ENCODE results near the gene CCDC187. TPM values are rescaled to one million over a fixed set of nuclear protein-coding genes. Genes with fewer than 3 reads are reported as not detected.

Gene CCDC187
- total and polyA plus RNA-seq, 2 of the 13 experiments (the other 11 are each of a cell fraction or from before 2014, with no cell fraction given), result 0.03 to 0.13 TPM

DNA sequence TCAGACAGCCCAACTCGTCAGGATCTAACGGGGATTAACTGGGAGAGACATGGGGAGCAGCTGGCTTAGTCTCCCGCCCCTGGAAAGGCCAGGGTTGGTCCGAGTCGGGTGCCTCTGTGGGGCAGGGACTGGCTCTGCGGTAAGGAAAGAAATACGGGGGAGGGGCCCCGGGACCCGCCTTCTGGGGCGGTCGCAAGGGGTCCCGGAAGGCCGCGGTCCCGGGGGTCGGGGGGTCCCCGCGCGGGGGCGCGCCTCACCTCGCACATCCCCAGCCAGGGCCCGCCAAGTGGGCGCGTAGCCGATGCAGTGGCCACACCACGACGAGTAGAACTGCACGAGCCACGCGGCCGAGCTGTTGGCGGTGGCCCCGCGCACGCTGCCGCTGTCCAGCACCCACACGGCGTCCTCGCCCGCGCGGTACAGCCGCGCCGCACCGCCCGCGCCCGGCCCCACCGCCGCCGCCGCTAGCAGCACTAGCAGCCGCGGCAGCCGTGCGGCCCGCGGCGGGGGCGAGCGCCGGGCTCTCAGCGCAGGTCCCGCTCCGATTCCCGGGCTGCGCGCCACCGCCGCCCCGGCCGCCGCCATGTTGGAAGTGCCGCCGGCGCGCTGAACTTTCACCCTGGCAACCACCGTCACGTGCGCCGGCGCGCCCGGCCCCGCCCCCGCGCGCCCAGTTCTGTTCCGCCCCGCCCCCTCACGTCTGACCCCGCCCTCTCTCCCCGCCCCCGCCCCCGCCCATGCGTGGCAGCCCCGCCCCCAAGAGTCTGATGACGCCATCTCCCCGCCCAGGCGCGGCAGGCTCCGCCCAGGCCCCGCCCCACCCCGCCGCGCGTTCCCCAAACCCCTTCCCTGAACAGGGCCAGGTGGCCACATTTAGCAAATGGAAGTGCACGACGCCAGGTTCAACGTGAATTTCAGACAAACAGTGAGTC, 58.4 kb downstream of the CCDC187 start, which contains the start of gene QSOX2 (continued):
- TF ChIP-seq KDM2A (CRISPR knock-in tag; IDR thresholded peaks at IDR 0.05; ENCODE audit: borderline replicate concordance, low read depth), result peak; percentile 46; the same call in 1 of the 2 replicates
- TF ChIP-seq ZNF605 (CRISPR knock-in tag; IDR thresholded peaks at IDR 0.05), result no peak
- TF ChIP-seq TFE3 (CRISPR knock-in tag; IDR thresholded peaks at IDR 0.05), result 0 out of 2 replicates have a peak, but pooled peaks have one; percentile 47
- no peak for TF ChIP-seq EZH2 (conservative IDR thresholded peaks at IDR 0.05; ENCODE audit: low read depth, low read length)
- peak; percentile 67; the same call in 1 of the 2 replicates for TF ChIP-seq ZSCAN20 (CRISPR knock-in tag; IDR thresholded peaks at IDR 0.05; ENCODE audit: borderline replicate concordance)
- TF ChIP-seq SRSF4 (IDR thresholded peaks at IDR 0.05; ENCODE audit: low read depth, low read length, poor library complexity, severe bottlenecking), result no peak
- no peak for TF ChIP-seq NFIB (CRISPR knock-in tag; IDR thresholded peaks at IDR 0.05; ENCODE audit: borderline replicate concordance)
- TF ChIP-seq ZNF383 (CRISPR knock-in tag; IDR thresholded peaks at IDR 0.05; ENCODE audit: borderline replicate concordance), result no peak
- no peak for TF ChIP-seq MYNN (CRISPR knock-in tag; IDR thresholded peaks at IDR 0.05; ENCODE audit: low read depth)
- TF ChIP-seq, protein P1, sequence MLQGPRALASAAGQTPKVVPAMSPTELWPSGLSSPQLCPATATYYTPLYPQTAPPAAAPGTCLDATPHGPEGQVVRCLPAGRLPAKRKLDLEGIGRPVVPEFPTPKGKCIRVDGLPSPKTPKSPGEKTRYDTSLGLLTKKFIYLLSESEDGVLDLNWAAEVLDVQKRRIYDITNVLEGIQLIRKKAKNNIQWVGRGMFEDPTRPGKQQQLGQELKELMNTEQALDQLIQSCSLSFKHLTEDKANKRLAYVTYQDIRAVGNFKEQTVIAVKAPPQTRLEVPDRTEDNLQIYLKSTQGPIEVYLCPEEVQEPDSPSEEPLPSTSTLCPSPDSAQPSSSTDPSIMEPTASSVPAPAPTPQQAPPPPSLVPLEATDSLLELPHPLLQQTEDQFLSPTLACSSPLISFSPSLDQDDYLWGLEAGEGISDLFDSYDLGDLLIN (CRISPR knock-in tag; IDR thresholded peaks at IDR 0.05; ENCODE audit: borderline replicate concordance), result 0 out of 2 replicates have a peak, but pooled peaks have one; percentile 70
- TF ChIP-seq FOXC1 (CRISPR knock-in tag; IDR thresholded peaks at IDR 0.05; ENCODE audit: borderline replicate concordance), result no peak
- TF ChIP-seq ZSCAN21 (CRISPR knock-in tag; IDR thresholded peaks at IDR 0.05; ENCODE audit: borderline replicate concordance), result peak; percentile 84
- TF ChIP-seq ZNF143 (CRISPR knock-in tag; IDR thresholded peaks at IDR 0.05), result no peak
- no peak for TF ChIP-seq ZNF331 (CRISPR knock-in tag; IDR thresholded peaks at IDR 0.05)
- TF ChIP-seq ZNF672 (CRISPR knock-in tag; IDR thresholded peaks at IDR 0.05), result no peak
- no peak for TF ChIP-seq FOXM1 (CRISPR knock-in tag; IDR thresholded peaks at IDR 0.05)
- TF ChIP-seq MEIS2 (CRISPR knock-in tag; IDR thresholded peaks at IDR 0.05), result peak; percentile 29; the same call in 1 of the 2 replicates
- no peak for TF ChIP-seq CAMTA2 (CRISPR knock-in tag; IDR thresholded peaks at IDR 0.05; ENCODE audit: borderline replicate concordance)
- no peak for TF ChIP-seq RXRA (CRISPR knock-in tag; IDR thresholded peaks at IDR 0.05)
- TF ChIP-seq PHF20 (CRISPR knock-in tag; IDR thresholded peaks at IDR 0.05), result 0 out of 2 replicates have a peak, but pooled peaks have one; percentile 9
- no peak for TF ChIP-seq RORA (CRISPR knock-in tag; IDR thresholded peaks at IDR 0.05)
- TF ChIP-seq TAF15 (IDR thresholded peaks at IDR 0.05; ENCODE audit: low read depth, low read length, poor library complexity, severe bottlenecking), result no peak
- no peak for TF ChIP-seq GATAD2A (CRISPR knock-in tag; IDR thresholded peaks at IDR 0.05)
- TF ChIP-seq POLR2AphosphoS5 (IDR thresholded peaks at IDR 0.05; ENCODE audit: low read depth, low read length), result peak; percentile 37; the same call in 1 of the 2 replicates
- TF ChIP-seq MXI1 (IDR thresholded peaks at IDR 0.05; ENCODE audit: borderline replicate concordance, low read depth, low read length), result peak; percentile 92
- no peak for TF ChIP-seq PREB (CRISPR knock-in tag; IDR thresholded peaks at IDR 0.05)
- TF ChIP-seq ZBTB7B (CRISPR knock-in tag; IDR thresholded peaks at IDR 0.05), result peak; percentile 86
- TF ChIP-seq ZNF160 (CRISPR knock-in tag; IDR thresholded peaks at IDR 0.05), result no peak
